Calu3 (cell line): Measurements from ENCODE around the gene OLAH. TPM values are rescaled to one million over a fixed set of nuclear protein-coding genes. Genes with fewer than 3 reads are reported as not detected.
A peak's percentile ranks its signal among the peaks of the same experiment; 100 is the strongest.
"Not testable (repeated sequence)": the region's sequence is repeated elsewhere in the genome, so short reads cannot be mapped to it uniquely, and the experiment has no call there.

ENCODE experiments used
- Bru-seq: library from RNA; stranded (reverse); fragments of 400-500 nt; gene quantifications from one replicate; lab custom pipeline; 2021; lab: Mats Ljungman, UMichigan
- BruChase-seq, 2 experiments: library from RNA; stranded (reverse); fragments of 400-500 nt; gene quantifications; one replicate each; lab custom pipeline; 2021; lab: Mats Ljungman, UMichigan
- BruUV-seq: library from RNA; stranded (reverse); fragments of 400-500 nt; replicated peaks from 2 replicates; lab custom pipeline; 2021; lab: Mats Ljungman, UMichigan
- CTCF ChIA-PET: fragments of 300-600 bp; sonication (Branson Sonifier 250); formaldehyde crosslinking; loops from one replicate; lab custom pipeline; 2022; ENCODE audit warnings: antibody characterized with exemption; lab: Charles Lee
- DNase-seq: peaks from one replicate; pipeline ENCODE4 v3.0.0; 2022
- H3K27ac Mint-ChIP-seq: one replicate; pipeline ENCODE4 v1.8.0; 2022; ENCODE audit warnings: mixed read lengths; ENCODE audit not compliant: unreplicated experiment
- H3K27me3 Mint-ChIP-seq: one replicate; pipeline ENCODE4 v1.8.0; 2022; ENCODE audit warnings: mixed read lengths; ENCODE audit not compliant: unreplicated experiment
- H3K36me3 Mint-ChIP-seq: one replicate; pipeline ENCODE4 v1.8.0; 2022; ENCODE audit warnings: mild to moderate bottlenecking, moderate library complexity, mixed read lengths; ENCODE audit not compliant: insufficient read depth, unreplicated experiment
- H3K4me1 Mint-ChIP-seq: one replicate; pipeline ENCODE4 v1.8.0; 2022; ENCODE audit warnings: mild to moderate bottlenecking, low read depth, mixed read lengths; ENCODE audit not compliant: unreplicated experiment
- H3K4me3 Mint-ChIP-seq: one replicate; pipeline ENCODE4 v1.8.0; 2022; ENCODE audit warnings: mild to moderate bottlenecking, low read depth, moderate library complexity, mixed read lengths; ENCODE audit not compliant: unreplicated experiment
- H3K9me3 Mint-ChIP-seq: one replicate; pipeline ENCODE4 v1.8.0; 2022; ENCODE audit warnings: low read depth, mixed read lengths; ENCODE audit not compliant: unreplicated experiment
- intact Hi-C: fragments of 100-400 bp; cut with micrococcal nuclease; formaldehyde crosslinking; loops from one replicate; pipeline ENCODE4 v1.10.0; 2022; ENCODE audit not compliant: unreplicated experiment
- long read RNA-seq: library from polyadenylated mRNA; stranded (forward); transcript quantifications from one replicate; pipeline ENCODE4 v2.0.0, GENCODE V29; 2022
- total RNA-seq: library from RNA; stranded (reverse); gene quantifications from 2 replicates; pipeline ENCODE4 v1.2.3, GENCODE V29; 2022
- TF ChIP-seq, protein P1 (sequence below): fragments of 200-600 bp; IDR thresholded peaks from one replicate; pipeline ENCODE4 v1.8.0; 2022; ENCODE audit warnings: antibody characterized with exemption; ENCODE audit not compliant: unreplicated experiment

The OLAH gene
- total RNA-seq (not detected in 2 replicates), Bru-seq, nascent RNA (not detected), BruChase-seq, experiment 1, labeled RNA remaining after a 6-hour chase (percentile 3 among the genes with signal in this experiment), BruChase-seq, experiment 2, labeled RNA remaining after a 2-hour chase (percentile 7 among the genes with signal in this experiment)
- long read RNA-seq: 0 reads

DNA sequence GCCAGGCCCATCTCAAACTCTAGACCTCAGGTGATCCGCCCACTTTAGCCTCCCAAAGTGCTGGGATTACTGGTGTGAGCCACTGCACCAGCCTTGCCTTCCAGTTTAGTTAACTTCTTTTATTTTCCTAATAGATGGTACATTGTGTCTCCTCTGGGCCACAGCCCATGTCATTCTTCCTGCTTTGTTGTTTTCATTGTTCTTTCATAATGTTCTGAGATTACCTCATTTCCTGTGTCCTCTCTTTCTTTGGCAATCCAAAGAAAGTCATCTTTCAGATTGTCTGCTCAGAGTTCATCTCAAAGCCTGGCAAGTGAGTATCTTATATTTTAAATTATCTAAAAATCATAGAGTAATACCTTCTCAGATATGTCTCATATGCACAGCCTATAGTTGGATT, at the start of gene OLAH:
Gene OLAH, plus strand, starts transcription at position 270 of the 400 bp plus-strand sequence. CDS start 3,346 bp downstream, outside the sequence.
- Mint-ChIP-seq H3K36me3 (no peaks in the 10 kb centered on the region), H3K27ac (no peak within 1 kb of the TSS), H3K4me3 (no peak within 1 kb of the TSS), H3K27me3 (peaks cover 20% of the 10 kb centered on the region), H3K9me3 (peaks cover 3% of the 10 kb centered on the region), H3K4me1 (peaks cover 30% of the 10 kb centered on the region)
- DNase-seq: no peak
- TF ChIP-seq, protein P1, sequence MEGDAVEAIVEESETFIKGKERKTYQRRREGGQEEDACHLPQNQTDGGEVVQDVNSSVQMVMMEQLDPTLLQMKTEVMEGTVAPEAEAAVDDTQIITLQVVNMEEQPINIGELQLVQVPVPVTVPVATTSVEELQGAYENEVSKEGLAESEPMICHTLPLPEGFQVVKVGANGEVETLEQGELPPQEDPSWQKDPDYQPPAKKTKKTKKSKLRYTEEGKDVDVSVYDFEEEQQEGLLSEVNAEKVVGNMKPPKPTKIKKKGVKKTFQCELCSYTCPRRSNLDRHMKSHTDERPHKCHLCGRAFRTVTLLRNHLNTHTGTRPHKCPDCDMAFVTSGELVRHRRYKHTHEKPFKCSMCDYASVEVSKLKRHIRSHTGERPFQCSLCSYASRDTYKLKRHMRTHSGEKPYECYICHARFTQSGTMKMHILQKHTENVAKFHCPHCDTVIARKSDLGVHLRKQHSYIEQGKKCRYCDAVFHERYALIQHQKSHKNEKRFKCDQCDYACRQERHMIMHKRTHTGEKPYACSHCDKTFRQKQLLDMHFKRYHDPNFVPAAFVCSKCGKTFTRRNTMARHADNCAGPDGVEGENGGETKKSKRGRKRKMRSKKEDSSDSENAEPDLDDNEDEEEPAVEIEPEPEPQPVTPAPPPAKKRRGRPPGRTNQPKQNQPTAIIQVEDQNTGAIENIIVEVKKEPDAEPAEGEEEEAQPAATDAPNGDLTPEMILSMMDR: no peak
- no TSS peak for BruUV-seq
- intact Hi-C loops: no loop called here
- CTCF ChIA-PET: no interaction called here

DNA sequence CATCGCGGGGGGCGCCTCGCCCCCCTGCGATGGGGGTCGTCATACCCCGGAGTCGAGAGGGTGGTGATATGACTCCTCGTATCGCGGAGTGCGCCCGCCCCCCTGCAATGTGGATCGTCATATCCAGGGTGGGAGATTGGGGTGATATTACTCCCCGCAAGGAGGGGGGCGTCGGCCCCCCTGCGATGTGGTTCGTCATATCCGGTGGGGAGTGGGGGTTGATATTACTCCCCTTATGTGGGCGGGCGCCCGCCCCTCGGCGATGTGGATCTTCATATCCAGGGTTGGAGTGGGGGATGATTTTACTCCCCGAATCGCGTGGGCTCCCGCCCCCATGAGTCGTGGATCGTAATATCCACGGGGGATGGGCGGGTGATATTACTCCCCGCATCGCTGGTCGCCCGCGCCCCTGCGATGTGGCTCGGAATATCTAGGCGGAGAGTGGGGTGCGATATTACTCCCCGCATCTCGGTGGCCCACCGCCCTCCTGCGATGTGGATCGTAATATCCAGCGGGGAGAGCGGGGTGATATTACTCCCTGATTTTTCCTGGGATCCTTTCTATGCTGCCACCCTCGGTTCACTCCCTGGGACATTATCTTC, 47.7 kb upstream of the OLAH start:
- TF ChIP-seq, protein P1: no peak
- Mint-ChIP-seq H3K27ac (no peak overlapping the region), H3K4me3 (no peak overlapping the region), H3K9me3 (no peaks in the 10 kb centered on the region), H3K27me3 (peaks cover 14% of the 10 kb centered on the region), H3K4me1 (peaks cover 6% of the 10 kb centered on the region), H3K36me3 (peaks cover 5% of the 10 kb centered on the region)
- no peak for DNase-seq
- no TSS peak for BruUV-seq
- intact Hi-C loops: no loop called here
- CTCF ChIA-PET: no interaction called here

DNA sequence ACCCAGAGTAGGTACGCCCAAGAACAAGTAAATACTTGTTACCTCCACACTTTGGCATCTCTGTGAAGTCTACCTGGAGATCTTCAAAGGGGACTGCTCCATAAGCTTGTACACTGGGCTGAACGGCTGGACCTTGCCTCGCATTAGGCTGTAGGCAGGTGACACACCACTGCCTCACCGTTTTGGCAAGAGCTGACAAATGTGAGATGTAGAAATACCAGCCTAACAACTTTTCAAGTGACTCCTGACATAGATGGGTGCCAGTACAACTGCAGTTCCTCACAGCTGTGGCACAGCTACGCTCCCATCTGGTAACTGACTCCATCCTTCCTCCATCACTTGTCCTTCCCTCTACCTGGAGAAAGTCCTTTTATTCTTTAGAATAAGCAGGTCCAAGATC, 30.2 kb upstream of the OLAH start:
- BruUV-seq, H3K27ac Mint-ChIP-seq, intact Hi-C loops, H3K27me3 Mint-ChIP-seq, H3K9me3 Mint-ChIP-seq, H3K36me3 Mint-ChIP-seq: not testable (repeated sequence)
- H3K4me1 Mint-ChIP-seq: peaks cover 18% of the 10 kb centered on the region
- peak overlapping the region; percentile 30 for H3K4me3 Mint-ChIP-seq
- peak; percentile 69 for DNase-seq
- CTCF ChIA-PET: interaction anchor here (1.0 to 1.4 kb wide), 3 partner anchors 22 to 92 kb away, joined by 3 to 5 read pairs (median 4); partner anchors contain the start of gene MEIG1

DNA sequence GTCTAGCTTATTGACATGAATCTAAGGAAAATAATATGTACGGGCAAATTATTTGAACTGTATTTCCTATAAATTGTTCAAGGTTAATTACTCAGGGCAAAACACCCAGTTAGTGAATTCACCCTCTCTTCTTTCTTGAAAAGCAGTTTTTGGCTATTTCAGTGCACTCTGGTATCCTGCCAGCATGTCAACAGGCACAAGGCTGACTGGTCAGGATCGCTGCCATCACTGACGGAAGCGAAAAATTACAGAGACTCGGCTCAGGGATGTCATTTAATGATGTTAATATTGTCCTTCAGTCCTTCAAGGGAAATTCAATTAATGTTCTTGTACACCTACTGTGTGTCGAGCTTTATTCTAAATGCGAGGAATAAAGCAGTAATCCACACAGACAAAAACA, 28.3 kb upstream of the OLAH start:
- CTCF ChIA-PET: no interaction called here
- Mint-ChIP-seq H3K4me3 (no peak overlapping the region), H3K4me1 (peaks cover 26% of the 10 kb centered on the region), H3K27me3 (no peaks in the 10 kb centered on the region), H3K36me3 (peaks cover 9% of the 10 kb centered on the region), H3K9me3 (no peaks in the 10 kb centered on the region), H3K27ac (no peak overlapping the region)
- DNase-seq: no peak
- no TSS peak for BruUV-seq
- TF ChIP-seq, protein P1: no peak
- intact Hi-C loops: no loop called here

DNA sequence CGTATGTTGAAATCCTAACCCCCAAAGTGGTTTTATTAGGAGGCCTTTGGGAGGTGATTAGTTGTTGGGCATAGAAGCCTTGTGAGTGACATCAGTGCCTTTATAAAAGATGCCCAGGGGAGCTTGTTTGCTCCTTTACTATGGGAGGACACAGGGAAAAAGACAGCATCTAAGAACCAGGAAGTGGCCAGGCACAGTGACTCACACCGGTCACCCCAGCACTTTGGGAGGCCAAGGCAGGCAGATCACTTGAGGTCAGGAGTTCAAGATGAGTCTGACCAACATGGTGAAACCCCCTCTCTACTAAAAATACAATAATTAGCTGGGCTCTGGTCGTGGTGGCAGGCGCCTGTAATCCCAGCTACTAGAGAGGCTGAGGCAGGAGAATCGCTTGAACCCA, 22.8 kb upstream of the OLAH start:
- H3K4me1 Mint-ChIP-seq, H3K36me3 Mint-ChIP-seq, CTCF ChIA-PET, H3K4me3 Mint-ChIP-seq, H3K27me3 Mint-ChIP-seq, H3K9me3 Mint-ChIP-seq, BruUV-seq, intact Hi-C loops, H3K27ac Mint-ChIP-seq: not testable (repeated sequence)
- peak; percentile 54 for DNase-seq

DNA sequence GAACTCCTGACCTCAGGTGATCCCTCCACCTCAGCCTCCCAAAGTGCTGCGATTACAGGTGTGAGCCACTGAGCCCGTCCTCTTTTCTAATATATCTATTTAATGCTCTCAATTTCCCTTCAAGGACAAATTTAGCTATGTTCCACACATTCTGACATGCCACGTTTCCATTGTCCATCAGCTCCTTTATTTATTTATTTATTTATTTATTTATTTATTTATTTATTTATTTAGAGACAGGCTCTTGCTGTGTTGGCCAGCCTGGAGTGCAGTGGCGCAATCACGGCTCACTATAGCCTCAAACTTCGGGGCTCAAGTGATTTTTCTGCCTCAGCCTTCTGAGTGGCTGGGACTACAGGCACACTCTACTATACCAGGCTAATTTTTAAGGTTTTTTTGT, 20.7 kb upstream of the OLAH start:
- H3K4me3 Mint-ChIP-seq, H3K9me3 Mint-ChIP-seq, CTCF ChIA-PET, DNase-seq, H3K27ac Mint-ChIP-seq, BruUV-seq, H3K27me3 Mint-ChIP-seq, H3K4me1 Mint-ChIP-seq, intact Hi-C loops, H3K36me3 Mint-ChIP-seq: not testable (repeated sequence)

DNA sequence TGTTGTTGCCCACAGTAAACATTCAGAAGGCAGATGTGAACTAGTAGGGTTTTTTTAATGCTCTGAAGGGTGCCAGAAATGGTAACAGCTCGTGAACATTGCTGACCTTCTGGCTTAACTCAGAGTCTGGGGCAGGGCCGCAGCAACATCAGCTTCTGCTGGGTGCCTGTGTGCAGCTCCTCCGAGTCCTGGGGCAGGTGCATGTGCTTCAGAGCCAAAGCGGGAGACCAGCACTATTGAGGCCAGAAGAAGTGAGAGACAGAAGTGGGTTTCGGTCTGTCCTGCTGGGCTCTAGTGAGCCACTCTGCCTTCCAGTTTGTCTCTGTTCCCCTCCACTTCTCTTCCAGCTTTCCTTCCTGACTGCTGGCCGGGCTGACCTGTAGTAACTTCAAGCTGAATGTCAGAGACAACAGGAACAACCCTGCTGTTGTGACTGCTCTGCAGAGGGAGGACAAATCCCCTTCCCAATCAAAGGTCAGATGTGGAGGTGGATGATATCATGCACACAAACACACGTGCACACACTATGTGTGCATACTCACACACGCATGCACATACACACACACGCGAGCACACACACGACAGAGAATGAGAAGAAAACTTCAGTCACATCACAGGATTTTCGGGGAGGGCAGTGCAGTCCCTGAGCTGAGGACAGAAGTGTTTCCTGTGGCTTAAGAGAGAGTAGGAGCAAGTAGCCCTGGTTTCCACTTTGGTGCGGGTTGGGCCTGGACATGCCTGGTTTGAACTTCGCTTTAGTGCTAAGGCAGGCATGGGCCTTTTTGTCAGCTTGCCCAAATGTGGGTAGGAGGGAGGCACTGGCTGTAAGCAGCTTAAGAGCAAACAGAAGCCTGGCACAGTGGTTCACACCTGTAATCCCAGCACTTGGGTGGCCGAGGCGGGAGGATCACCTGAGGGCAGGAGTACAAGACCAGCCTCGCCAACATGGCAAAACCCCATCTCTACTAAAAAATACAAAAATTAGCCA, 19.4 kb upstream of the OLAH start:
- intact Hi-C loops, H3K4me3 Mint-ChIP-seq, H3K4me1 Mint-ChIP-seq, H3K9me3 Mint-ChIP-seq, H3K36me3 Mint-ChIP-seq, H3K27ac Mint-ChIP-seq, CTCF ChIA-PET, H3K27me3 Mint-ChIP-seq, BruUV-seq, DNase-seq: not testable (repeated sequence)
